HL-60 (cell line): ENCODE data around the gene HSP90B1.
A peak's percentile ranks its signal among the peaks of the same experiment; 100 is the strongest.

Experiments used
- DNase-seq, 2 experiments: peaks; one replicate each; pipeline ENCODE4 v3.0.0-alpha.2; 2010 to 2020; ENCODE audit warnings: low read depth in 1 of 2, low spot score in 1 of 2
- H3K27ac ChIP-seq: fragments of 250-450 bp; sonication (Bioruptor Pico); replicated peaks from 2 replicates; pipeline ENCODE4 v1.5.1; 2020; ENCODE audit warnings: mild to moderate bottlenecking, moderate library complexity
- H3K27me3 ChIP-seq: fragments of 250-450 bp; sonication (Bioruptor Pico); 2 replicates; pipeline ENCODE4 v1.5.1; 2021; ENCODE audit warnings: mild to moderate bottlenecking, moderate library complexity; ENCODE audit not compliant: insufficient read depth, poor library complexity, severe bottlenecking
- H3K4me3 ChIP-seq: replicated peaks from 2 replicates; pipeline ENCODE4 v1.5.1; 2011; ENCODE audit warnings: mild to moderate bottlenecking, control low read depth, low read length; ENCODE audit not compliant: insufficient read depth
- CTCF ChIP-seq: IDR thresholded peaks from one replicate; pipeline ENCODE4 v1.5.1; 2011; ENCODE audit warnings: low read length, control low read depth, inconsistent platforms; ENCODE audit not compliant: insufficient read depth
- GABPA ChIP-seq: IDR thresholded peaks from 2 replicates; pipeline ENCODE4 v1.6.1; 2012; ENCODE audit warnings: low read depth
- POLR2AphosphoS5 ChIP-seq: IDR thresholded peaks from 2 replicates; pipeline ENCODE4 v1.6.1; 2012; ENCODE audit warnings: low read depth
- REST ChIP-seq: IDR thresholded peaks from 2 replicates; pipeline ENCODE4 v1.6.1; 2012; ENCODE audit warnings: low read depth; ENCODE audit not compliant: insufficient replicate concordance
- SPI1 ChIP-seq: IDR thresholded peaks from 2 replicates; pipeline ENCODE4 v1.6.1; 2012; ENCODE audit warnings: low read depth, mild to moderate bottlenecking, borderline replicate concordance

The HSP90B1 gene

GRCh38 chr12:103966736-103967135, 36.5 kb downstream of the HSP90B1 start:
- no peak for DNase-seq
- TF ChIP-seq POLR2AphosphoS5 (no peak), SPI1 (no peak), CTCF (no peak), REST (no peak), GABPA (no peak)
- Histone ChIP-seq H3K4me3 (peak overlapping the region; percentile 87), H3K27me3 (no peaks in the 10 kb centered on the region), H3K27ac (peak overlapping the region; percentile 93)

GRCh38 chr12:103969391-103969790, 39.2 kb downstream of the HSP90B1 start:
- DNase-seq = no peak
- H3K27ac ChIP-seq = no peak overlapping the region
- TF ChIP-seq CTCF (no peak), SPI1 (no peak), POLR2AphosphoS5 (no peak), GABPA (no peak), REST (no peak)
- H3K4me3 ChIP-seq = no peak overlapping the region
- no peaks in the 10 kb centered on the region for H3K27me3 ChIP-seq

GRCh38 chr12:103973909-103974308, 43.7 kb downstream of the HSP90B1 start:
- H3K27me3 ChIP-seq = no peaks in the 10 kb centered on the region
- no peak for TF ChIP-seq POLR2AphosphoS5
- no peak for TF ChIP-seq SPI1
- TF ChIP-seq CTCF = no peak
- TF ChIP-seq REST = no peak
- TF ChIP-seq GABPA = no peak
- no peak overlapping the region for H3K27ac ChIP-seq
- no peak overlapping the region for H3K4me3 ChIP-seq
- DNase-seq = no peak
